ENCODE measurements around the gene SCIN.
"Not testable (repeated sequence)": the region's sequence is repeated elsewhere in the genome, so short reads cannot be mapped to it uniquely, and the experiment has no call there.

SCIN gene

DNA sequence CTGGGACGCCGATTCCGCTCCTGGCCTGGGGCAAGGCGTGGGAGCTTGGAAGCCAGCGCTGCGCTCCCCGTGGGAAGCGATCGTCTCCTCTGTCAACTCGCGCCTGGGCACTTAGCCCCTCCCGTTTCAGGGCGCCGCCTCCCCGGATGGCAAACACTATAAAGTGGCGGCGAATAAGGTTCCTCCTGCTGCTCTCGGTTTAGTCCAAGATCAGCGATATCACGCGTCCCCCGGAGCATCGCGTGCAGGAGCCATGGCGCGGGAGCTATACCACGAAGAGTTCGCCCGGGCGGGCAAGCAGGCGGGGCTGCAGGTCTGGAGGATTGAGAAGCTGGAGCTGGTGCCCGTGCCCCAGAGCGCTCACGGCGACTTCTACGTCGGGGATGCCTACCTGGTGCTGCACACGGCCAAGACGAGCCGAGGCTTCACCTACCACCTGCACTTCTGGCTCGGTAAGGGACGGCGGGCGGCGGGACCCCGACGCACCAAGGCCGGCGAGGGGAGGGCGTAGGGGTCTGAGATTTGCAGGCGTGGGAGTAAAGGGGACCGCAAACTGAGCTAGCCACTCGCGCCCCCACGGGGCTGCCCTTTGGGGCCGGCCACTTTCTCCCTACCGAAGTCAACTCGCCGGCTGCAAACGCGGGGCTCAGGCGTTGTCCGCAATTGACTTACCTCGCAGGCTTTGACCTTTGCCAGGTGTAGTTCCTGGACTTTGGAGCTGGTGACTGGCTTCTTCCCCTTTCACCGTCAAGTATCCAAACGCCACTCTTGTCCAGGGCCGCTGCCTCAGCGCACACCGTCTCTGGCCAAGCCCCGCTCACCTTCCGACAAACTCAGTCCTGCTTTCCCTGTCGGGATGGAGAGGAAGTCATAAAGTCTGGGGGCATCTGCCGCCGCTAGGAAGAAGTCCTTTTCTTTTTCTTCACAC is at the start of gene SCIN:
Gene SCIN (plus strand): TSS at position 187 of the 928 bp plus-strand sequence. CDS start 67 bp downstream, at position 254.
- peak in 9 of 14 donors; percentile 5 to 38 (median 21) for DNase-seq

DNA sequence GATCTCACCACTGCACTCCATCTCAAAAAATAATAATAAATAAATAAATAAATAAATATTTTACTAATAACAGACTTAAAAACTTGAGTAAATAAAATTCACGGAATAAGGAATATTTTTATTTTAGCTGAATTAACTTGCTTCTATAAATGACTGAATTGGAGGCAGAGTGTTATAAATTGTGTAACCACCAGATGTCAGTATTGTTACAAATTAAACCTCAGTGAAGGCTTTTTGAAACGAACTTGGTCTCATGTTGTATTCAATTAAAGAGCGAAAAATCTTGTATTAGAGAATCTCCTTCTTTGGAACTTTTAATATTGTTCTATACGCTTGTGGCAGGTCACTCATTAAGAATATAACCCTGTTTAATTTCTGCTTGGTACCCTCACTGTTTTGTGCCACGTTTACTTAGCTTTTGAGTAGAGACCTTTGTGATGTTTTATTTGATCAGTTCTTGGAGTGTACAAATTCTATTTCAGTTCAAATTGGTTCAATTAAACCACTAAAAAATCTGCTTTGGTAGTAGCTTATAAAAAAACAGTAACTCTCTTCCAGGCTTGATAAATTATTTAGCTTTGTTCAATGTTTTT is 45.6 kb upstream of the SCIN start:
- DNase-seq = no peak

- DNase-seq = not testable (repeated sequence)
These were observed 43.8 kb upstream of the SCIN start for GRCh38 chr7:12526693-12527092.

DNA sequence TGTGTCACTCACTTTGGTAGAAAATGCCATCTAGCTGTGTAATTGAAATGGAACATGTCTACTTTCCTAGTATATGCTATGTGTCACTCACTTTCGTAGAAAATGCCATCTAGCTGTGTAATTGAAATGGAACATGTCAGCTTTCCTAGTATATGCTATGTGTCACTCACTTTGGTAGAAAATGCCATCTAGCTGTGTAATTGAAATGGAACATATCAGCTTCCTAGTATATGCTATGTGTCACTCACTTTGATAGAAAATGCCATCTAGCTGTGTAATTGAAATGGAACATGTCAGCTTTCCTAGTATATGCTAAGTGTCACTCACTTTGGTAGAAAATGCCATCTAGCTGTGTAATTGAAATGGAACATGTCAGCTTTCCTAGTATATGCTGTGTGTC is 42.9 kb upstream of the SCIN start:
- DNase-seq = not testable (repeated sequence)

GRCh38 chr7:12529971-12530710 is 40.4 kb upstream of the SCIN start:
- DNase-seq = no peak

DNA sequence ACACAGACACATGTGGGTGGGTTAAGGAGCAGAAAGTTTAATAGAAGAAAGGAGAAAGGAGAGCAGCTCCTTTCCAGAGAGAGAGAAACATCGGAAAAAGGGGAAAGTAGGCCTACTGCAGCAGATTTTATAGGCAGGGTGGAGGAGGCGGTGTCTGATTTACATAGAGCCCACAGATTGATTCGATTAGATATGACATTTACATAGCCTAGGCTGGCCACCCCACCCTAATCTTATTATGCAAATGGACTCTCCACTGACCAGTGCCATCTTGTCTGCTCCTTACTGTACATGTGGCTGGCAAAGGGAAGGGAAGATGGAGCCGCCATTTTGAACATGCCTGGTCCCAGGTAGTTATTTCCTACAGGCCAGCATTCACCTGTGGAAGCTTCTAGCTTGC is 38.7 kb upstream of the SCIN start:
- no peak for DNase-seq

- DNase-seq = no peak
These were observed 36.5 kb upstream of the SCIN start for GRCh38 chr7:12534046-12534445.

GRCh38 chr7:12539681-12540080 is 30.8 kb upstream of the SCIN start:
- no peak for DNase-seq

GRCh38 chr7:12540850-12541249 is 29.7 kb upstream of the SCIN start:
- DNase-seq = no peak

- no peak for DNase-seq
These were observed 26.9 kb upstream of the SCIN start for GRCh38 chr7:12543586-12543985.

DNA sequence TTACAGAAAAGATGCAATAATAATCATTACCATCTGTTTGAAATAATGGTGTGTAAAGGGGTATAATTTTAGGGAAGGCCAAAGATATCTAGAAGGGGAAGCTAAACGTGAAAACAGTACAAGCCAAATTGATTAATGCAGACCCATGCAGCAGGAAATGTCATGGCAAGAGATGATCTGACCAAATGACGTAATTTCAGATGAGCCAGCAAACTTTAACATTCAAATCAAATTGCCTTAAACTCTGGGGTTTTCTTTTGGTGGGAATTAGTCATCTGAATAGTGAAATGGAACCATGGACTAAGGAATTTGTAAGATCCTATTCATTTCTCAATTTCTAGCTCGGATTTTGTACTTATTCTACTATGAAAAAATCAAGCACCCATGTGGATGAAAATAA is 21.4 kb upstream of the SCIN start:
- DNase-seq = no peak

DNA sequence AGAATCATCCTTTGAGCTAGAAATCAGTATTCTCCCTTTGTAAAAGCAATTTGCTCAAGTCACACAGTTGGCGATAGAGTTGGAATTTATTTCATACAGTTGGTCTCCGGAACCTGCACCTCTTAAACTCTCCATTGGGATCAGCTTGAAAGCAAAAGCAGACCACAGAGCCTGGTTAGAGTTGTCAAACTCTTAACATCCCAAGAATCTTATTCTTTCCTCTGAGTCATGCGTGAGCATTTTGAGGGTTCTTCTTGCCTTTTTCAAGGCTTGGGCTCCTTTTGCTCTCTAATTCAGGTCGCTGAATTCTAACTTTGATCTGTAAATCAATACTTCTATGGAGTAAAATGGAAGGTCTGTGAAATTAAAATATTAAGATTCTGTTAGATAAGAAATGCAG is 19.6 kb upstream of the SCIN start:
- DNase-seq = no peak

- DNase-seq = no peak
These were observed 17.6 kb upstream of the SCIN start for GRCh38 chr7:12552876-12553275.

DNA sequence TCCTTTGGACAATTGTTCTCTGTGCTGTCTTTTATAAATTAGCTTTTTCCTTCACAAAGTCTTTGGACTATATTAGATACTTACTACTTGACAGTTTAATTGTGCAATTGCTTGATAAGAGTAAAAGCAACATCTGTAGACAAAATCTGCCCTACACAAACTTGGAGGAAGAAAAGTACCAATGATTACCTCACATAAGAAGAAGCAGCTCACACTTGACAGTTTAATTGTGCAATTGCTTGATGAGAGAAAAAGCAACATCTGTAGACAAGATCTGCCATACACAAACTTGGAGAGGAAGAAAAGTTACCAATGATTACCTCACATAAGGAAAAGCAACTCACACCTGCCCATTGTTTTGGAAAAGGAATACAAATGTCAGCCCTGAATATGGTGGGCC is 17.1 kb upstream of the SCIN start:
- DNase-seq = no peak

DNA sequence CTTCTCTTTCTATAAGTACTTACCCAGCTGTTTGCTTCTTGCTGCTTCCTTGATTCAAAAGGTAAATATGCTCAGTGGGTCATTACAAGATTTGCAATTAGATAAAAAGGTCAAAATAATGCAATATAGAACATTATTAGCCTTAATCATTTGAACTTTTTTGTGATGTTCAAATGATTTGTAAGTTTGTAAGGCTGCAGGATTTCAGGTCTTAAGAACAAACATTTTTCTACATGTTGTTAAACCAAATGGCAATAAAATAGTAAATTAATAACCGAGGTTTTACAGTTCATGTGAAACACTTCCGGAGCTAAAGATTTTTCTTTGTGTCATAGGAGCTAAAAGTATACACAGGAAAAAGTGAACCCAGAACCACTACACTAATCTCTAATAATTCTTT is 16.2 kb upstream of the SCIN start:
- no peak for DNase-seq

DNA sequence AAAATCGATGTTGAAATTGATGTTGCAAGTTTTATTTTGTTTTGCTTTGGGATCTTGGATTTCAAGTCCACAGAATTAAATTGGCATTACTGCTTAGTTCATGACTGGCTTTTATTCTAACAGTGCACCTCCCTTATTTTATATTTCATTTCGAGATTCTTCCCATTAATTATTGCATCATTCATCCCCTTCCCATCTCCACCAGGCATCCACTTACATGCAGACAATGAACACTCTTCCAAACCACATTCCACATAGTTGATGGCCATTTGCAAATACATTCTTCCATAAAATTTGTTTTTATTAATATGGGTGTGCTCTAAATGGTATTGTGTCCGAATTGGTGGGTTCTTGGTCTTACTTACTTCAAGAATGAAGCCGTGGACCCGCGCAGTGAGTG is 15.6 kb upstream of the SCIN start:
- DNase-seq = no peak

DNA sequence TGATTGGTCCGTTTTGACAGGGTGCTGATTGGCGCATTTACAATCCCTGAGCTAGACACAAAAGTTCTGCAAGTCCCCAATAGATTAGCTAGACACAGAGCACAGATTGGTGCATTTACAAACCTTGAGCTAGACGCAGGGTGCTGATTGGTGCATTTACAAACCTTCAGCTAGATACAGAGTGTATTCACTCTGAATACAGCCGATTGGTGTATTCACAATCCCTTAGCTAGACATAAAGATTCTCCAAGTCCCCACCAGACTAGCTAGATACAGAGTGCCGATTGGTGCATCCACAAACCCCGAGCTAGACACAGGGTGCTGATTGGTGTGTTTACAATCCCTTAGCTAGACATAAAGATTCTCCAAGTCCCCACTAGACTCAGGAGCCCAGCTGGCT is 14.8 kb upstream of the SCIN start:
- DNase-seq = not testable (repeated sequence)

GRCh38 chr7:12556139-12556792 is 14.3 kb upstream of the SCIN start:
- DNase-seq = not testable (repeated sequence)

DNA sequence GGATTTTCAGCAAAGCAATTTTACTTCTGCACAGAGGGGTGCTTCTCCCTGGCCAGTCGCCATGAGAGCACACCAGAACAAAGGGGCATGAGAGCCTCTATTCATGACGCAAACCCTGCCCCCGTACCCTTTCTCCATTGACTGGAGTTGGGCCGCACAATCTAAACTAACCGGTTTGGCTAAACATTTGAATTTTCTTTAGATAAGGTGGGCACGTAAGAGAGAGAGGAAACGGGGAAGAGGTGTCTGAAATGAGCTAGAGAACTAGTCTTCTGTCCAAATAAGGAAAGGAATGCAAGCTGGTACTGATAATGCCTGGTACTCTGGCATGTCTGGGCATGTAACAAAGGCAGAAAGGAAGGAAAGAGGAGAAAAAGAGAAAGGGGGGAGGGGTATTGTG is 13.2 kb upstream of the SCIN start:
- DNase-seq = no peak

DNA sequence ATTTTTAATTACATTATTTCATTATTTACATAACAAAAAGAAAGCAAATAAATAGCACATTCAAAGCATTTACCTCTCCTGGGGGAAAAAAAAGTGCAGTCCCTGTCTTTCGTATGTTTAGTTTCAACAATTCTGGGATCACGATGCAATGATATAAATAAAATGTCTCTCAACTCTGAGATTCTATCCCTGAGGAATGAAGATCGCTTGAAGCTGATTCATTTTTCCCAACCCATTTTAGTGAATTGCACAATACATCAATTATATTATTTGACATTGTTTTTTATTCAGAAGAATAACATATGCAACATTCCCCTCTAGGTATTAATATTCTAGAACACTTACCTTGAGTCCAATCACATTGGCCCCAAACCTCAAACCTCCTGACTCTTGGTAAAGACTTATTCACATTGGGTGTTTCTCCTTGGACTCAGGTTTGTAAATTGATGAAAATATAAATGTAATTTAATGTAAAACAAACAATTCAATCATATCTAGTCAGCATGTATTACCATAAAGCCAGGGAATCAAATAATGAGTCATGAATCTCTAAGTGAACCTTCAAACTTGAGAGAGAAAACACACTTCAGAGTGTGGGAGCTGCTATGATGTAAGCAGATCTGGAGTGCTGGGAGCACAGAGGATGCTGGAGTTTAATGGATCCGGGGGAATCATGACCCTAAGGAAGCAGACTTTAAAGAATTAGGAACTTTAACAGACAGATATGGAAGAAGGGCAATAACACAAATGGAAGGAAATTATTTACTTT is 5.3 kb upstream of the SCIN start:
- DNase-seq = no peak

DNA sequence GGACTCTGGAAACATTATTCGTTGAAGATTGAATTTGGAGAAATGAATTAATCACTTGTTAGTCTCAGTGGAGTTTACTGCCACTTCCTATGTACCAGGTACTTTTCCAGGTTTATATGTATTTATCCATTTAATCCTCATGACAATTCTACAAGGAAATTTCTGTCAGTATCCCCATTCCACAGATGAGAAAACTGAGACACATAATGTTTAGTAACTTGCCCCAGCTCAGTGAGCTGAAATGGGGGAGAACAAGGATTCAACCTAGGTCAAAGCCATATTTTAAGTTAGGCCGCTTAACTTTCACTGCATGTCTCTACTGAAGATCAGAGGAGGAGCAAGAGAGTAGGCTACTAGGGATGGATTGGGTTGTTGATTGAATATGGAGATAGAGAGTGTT is 4.6 kb upstream of the SCIN start:
- DNase-seq = no peak

DNA sequence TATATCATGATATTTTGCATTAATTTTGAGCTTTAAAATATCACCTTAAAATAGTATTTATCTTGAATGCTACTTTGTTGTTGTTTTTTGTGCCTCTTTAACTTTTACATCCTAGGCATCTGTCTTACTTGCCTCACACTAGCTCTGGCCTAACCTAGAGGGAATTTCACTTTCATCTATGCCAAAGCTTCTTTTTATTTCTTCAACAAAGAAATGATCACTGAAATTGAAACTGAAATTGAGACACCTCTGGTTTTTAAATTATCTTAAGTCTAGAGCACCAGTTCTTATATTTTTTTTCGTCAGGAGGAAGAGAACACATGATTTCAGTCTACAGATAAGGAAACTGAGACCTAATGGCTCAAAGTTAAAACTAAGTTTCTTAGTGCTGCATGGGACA is 3.5 kb upstream of the SCIN start:
- DNase-seq = no peak

All from C1 segment of cervical spinal cord (tissue), 14 donors.